ENCODE measurements around the gene LRRC47.

DNA sequence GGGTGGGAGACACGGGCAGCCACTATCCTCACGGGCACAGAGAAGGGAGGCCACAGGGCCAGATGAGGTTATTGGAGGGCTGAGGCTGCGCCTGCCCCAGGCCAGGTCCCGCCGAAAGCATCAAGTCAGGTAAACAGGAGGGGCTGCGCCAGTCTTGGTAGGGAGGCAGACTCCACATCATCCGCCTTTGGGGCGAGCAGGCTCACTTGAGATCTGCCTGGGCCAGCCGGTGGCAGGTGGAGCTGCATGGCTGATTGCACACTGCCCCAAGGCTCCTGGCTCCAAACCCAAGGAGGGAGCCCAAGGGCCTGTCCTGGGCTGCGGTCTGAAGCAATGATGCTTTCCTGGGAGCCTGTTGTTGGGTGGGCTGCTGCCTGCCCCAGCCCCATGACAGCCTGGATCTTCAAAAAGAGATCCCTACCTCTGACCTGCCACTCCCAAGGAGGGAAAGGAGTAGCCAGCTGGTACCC lies 19.2 kb downstream of the LRRC47 start:
- TF ChIP-seq CTCF (IDR thresholded peaks at IDR 0.05; ENCODE audit: low read length) (no peak), EZH2 (IDR thresholded peaks at IDR 0.05; ENCODE audit: borderline replicate concordance, low read length) (no peak)

All from OCI-LY1 (cell line).